Neural progenitor cell (in vitro differentiated cells): ENCODE results near the gene TMEM273.

Experiments used
- CTCF ChIP-seq: fragments of 200-600 bp; sonication (generic); IDR thresholded peaks from 2 replicates; pipeline ENCODE4 v1.5.1; 2017; ENCODE audit warnings: antibody characterized with exemption, mild to moderate bottlenecking
- EZH2 ChIP-seq: fragments of 200-600 bp; sonication (generic); IDR thresholded peaks from 2 replicates; pipeline ENCODE4 v1.6.1; 2017; ENCODE audit warnings: antibody characterized with exemption, mild to moderate bottlenecking, moderate library complexity
- EZH2phosphoT487 ChIP-seq: fragments of 200-600 bp; sonication (generic); IDR thresholded peaks from 2 replicates; pipeline ENCODE4 v1.6.1; 2017; ENCODE audit warnings: antibody characterized with exemption

GRCh38 chr10:49177391-49178355 lies 10.5 kb downstream of the TMEM273 start:
- TF ChIP-seq CTCF (no peak), EZH2 (no peak), EZH2phosphoT487 (no peak)
